HG03025 (cell line): ENCODE measurements around the gene SLAIN2.

Experiments used
- ATAC-seq: cut with Tn5 transposase; IDR thresholded peaks from one replicate; pipeline ENCODE4 v1.9.1; 2021; ENCODE audit warnings: mild to moderate bottlenecking, moderate library complexity; ENCODE audit not compliant: unreplicated experiment, low FRiP score

Gene SLAIN2

GRCh38 chr4:48333587-48333986 is 7.7 kb upstream of the SLAIN2 start:
- ATAC-seq: no peak

GRCh38 chr4:48334236-48334635 is 7.1 kb upstream of the SLAIN2 start:
- ATAC-seq: no peak

DNA sequence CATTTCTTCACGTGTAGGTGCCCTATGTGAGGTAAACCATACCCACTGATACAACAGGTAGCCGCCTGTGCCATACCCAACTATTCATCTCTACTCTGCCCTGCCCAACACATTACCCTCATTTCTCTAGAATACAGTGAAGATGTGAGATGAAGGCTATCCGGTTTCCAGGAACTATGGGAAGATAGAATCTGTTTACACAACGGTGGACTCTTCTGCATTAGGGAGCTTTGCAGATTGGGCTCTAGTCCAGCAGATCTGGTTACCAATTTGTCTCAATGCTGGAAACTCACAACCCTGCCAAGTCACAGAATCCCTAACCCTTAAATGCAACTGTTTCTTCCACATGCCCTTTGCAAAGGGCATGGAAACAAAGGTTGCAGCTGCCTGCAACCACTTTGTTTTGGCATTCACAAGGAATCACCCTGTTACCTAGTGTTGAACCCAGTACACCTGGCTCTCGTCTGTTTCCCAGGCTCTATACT is 6.4 kb upstream of the SLAIN2 start:
- no peak for ATAC-seq

- ATAC-seq: no peak
Observed at GRCh38 chr4:48336146-48336870, 5.0 kb upstream of the SLAIN2 start.

DNA sequence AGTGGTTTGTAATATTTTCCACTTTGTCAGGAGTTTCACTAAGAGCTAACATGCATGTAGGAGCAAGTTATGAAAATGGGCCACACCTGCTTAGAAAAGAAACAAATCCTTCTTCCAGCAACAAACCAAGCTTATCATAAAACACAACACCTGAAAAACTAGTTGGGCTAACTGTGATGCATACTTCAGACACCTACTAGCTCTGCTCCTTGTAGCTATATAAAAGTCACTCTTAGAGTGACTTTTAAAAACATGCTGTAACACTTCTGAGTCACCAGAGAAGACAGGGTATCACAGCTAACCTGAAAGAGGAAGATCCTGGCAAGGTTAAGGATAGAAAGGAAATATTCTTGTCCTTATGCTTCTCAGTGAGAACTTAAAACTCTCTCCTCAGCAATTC is 3.6 kb upstream of the SLAIN2 start:
- ATAC-seq: no peak

- no peak for ATAC-seq
Observed at GRCh38 chr4:48339642-48340041, 1.7 kb upstream of the SLAIN2 start.

- peak; percentile 6 for ATAC-seq
Observed at GRCh38 chr4:48340276-48340964, 909 bp upstream of the SLAIN2 start.

DNA sequence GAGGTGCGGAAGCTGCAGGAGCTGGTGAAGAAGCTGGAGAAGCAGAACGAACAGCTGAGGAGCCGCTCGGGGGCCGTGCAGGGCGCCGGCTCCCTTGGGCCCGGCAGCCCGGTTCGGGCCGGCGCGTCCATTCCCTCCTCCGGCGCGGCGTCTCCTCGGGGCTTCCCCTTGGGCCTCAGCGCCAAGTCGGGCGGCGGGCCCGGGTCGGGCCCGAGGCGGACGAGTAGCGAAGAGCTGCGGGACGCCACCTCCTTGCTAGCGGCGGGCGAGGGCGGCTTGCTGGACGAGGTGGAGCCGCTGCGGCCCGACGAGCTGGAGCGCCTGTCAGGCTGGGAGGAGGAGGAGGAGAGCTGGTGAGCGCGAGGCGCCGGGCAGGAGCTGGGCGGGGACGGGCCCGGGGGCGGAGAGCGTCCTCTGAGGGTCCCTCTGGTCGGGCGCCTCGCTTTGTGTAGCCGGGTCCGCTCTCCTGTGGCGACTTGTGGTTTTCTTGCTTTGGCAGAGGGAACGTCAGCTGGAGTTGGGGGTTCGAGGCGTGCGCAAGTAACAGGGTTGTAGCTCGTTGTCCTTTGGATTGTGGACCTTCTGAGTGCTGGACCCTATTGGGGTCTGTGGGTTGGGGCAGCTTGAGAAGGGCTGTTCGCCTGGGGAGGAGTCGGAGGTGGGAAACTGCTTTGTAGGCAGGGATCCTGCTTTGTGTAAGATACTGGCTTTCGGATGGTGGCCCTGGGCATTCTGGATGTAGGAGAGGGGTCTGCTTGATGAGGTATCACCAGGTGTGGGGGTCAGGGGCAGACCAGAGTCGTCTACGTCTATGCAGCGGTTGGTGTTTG is 662 bp downstream of the SLAIN2 start:
- peak; percentile 19 for ATAC-seq

DNA sequence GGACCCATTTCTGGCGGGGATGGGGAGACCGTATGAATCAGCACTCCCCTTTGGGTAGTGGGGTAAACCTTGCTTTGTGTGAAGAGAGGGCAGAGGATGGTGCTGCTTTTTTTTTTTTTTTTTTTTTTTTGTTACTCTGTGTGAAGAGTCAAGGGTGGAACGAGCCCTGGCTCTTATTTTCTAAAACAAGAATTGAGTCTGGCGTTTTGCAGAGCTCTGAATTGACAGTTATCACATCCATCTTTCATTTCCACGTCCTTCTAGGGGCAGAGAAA is 1.2 kb downstream of the SLAIN2 start:
- ATAC-seq: no peak

GRCh38 chr4:48343035-48343434 is 1.7 kb downstream of the SLAIN2 start:
- no peak for ATAC-seq

DNA sequence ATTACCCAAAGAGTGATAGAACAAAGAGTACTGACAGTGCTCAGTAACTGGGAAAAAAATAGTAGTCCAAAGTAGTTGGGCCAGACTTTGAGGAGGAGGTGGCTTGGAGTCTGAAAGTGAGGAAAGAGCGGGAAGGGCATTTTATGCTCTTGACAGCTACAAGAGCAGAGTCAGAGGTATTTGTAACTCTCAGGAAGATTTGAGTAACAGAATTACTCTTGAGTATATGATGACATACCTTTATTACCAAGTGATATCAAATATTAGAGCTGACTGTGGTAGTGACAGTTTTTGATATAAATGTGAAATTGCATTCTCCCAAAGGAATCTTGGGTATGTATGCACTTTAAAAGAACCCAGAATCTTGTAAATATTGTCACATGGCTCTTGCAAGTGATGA is 2.2 kb downstream of the SLAIN2 start:
- ATAC-seq: no peak

DNA sequence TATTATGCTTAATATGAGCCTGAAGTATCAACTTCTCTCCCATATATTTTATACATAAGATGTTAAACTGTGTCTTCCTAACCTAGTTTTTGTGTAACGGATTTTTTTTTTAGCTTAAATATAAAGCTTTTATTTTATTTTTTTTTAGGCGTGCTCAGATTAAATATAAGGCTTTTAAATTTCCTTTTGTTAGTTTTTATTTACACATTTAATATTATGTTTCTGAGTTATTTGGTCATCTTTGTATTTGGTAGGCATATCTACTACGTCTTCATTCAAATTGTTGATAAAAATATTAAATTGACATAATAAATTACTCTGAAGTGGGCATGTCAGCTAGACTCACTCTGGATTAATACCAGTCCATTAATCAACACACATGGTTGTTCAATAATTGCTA is 4.2 kb downstream of the SLAIN2 start:
- ATAC-seq: no peak

DNA sequence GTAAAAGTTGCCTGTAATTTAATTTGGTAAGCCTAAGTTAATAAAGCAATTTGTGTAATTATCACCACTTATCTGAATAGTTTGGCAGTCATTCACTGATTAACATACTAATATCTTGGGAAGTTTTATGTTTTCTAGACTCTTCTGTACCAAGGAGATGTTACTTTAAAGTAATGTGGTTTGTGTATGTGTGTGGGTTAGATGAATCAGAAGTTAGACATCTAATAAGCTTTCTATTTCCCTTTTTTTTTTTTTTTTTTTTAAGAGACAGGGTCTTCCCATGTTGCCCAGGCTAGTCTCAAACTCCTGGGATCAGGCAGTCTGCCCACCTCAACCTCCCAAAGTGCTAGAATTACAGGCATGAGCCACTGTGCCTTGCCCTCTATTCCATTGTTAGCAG is 5.3 kb downstream of the SLAIN2 start:
- no peak for ATAC-seq

DNA sequence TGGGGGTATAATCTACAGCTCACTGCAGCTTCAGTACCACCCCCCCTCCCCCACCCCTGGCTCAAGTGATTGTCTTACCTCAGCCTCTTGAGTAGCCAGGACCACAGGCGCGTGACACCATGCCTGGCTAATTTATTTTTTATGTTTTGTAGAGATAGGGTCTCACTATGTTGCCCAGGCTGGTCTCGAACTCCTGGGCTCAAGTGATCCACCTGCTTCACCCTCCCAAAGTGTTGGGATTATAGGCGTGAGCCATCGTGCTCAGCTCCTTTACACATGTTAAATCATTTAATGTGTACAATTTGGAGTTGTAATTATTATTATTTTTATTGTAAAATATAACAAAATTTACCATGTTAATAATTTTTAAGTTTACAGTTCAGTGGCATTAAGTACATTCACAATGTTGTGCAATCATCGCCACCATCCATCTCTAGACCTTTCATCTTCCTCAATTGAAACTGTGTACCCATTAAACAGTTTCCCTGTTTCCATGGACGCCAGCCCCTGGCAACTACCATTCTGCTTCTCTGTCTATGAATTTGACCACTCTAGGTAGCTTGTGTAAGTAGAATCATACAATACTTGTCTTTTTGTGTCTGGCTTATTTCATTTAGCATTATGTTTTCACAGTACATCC is 6.1 kb downstream of the SLAIN2 start:
- no peak for ATAC-seq

DNA sequence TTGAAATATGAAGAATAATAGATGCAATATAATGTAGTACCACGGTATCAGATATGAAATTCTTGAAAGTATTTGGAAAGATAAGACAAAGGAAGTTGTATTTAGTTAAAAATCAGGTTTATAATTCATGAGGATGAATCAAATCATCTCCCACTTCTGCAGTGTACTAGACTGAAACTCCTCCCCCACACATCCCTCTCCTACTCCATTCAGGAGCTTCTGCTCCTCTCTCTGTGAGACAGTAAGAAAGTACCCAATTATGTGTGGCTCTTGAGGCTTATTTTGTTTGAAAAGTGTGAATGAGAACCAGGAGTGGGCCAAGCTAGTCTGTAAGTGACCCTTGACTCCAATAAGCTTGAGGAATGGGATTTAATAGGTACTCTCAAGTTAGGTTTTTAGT is 9.5 kb downstream of the SLAIN2 start:
- ATAC-seq: no peak

DNA sequence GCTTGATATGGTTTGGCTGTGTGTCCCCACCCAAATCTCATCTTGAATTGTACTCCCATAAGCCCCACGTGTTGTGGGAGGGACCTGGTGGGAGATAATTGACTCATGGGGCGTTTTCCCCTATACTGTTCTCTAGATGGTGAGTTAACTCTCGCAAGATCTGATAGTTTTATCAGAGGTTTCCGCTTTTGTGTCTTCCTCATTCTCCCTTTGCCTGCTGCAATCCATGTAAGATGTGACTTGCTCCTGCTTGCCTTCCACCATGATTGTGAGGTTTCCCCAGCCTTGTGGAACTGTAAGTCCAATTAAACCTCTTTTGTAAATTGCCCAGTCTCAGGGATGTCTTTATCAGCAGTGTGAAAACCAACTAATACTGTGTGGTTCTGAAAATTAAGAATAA is 11.5 kb downstream of the SLAIN2 start:
- no peak for ATAC-seq

GRCh38 chr4:48356355-48356754 is 15.0 kb downstream of the SLAIN2 start:
- ATAC-seq: no peak

- ATAC-seq: no peak
Observed at GRCh38 chr4:48360285-48361011, 19.1 kb downstream of the SLAIN2 start.

DNA sequence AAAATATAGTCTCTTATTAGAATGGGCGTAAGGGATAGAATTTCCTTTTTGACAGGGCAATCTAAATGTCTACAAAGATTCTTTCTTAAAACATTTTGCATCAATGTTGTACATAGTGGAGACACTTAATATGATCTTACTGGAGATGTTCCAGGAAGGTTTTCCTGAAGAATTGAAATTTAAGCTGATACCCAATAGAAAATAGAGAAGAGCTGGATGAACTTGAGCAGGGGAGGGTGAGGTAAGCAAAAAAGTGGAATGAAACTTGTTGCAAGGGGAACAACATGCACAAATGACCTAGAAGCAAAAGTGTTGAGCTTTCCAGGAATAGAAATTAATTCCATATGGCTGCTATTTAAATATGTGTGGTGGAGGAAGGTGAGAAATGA is 19.7 kb downstream of the SLAIN2 start:
- no peak for ATAC-seq

GRCh38 chr4:48366611-48367010 is 25.3 kb downstream of the SLAIN2 start:
- no peak for ATAC-seq
